Tibial artery (tissue), 4 donors: ENCODE data around the gene FBRSL1.

ENCODE experiments used
- DNase-seq, 2 donors: peaks; one replicate each; pipeline ENCODE4 v3.0.0-alpha.2; 2019
- H3K27ac ChIP-seq, 2 donors: fragments of 200-600 bp; sonication (generic) in 1 of 2; 1 replicate in 1 of 2; 2 replicates in 1 of 2; pipeline ENCODE4 v1.5.1; 2018 to 2019; ENCODE audit warnings: mild to moderate bottlenecking in 1 of 2
- H3K27me3 ChIP-seq, 2 donors: fragments of 200-600 bp; sonication (generic) in 1 of 2; one replicate each; pipeline versions ENCODE4 v1.5.1 to v1.6.0; 2016 to 2019
- H3K36me3 ChIP-seq, 3 donors: fragments of 200-600 bp; sonication (generic) in 2 of 3; one replicate each; pipeline ENCODE4 v1.5.1; 2016 to 2019; ENCODE audit warnings: mild to moderate bottlenecking in 2 of 3
- H3K4me1 ChIP-seq, 4 donors: fragments of 200-600 bp; sonication (generic) in 2 of 4; 1 replicate in 3 of 4; 2 replicates in 1 of 4; pipeline ENCODE4 v1.5.1; 2016 to 2019
- H3K4me3 ChIP-seq, 2 donors: fragments of 200-600 bp; sonication (generic) in 1 of 2; 1 replicate in 1 of 2; 2 replicates in 1 of 2; pipeline ENCODE4 v1.5.1; 2018 to 2019; ENCODE audit warnings: mild to moderate bottlenecking in 2 of 2
- H3K9me3 ChIP-seq, 3 donors: fragments of 200-600 bp; sonication (generic) in 1 of 3; one replicate each; pipeline ENCODE4 v1.5.1; 2016 to 2019
- intact Hi-C: fragments of 100-400 bp; cut with DNase I; formaldehyde crosslinking; loops from one replicate; pipeline ENCODE4 v1.15.0; 2023; ENCODE audit warnings: low total_unique reads
- TF ChIP-seq, protein P1 (sequence below), 2 experiments: fragments of 200-600 bp in 1 of 2; fragments of 450-650 bp in 1 of 2; IDR thresholded peaks; one replicate each; pipeline ENCODE4 v1.5.1; 2017 to 2019; ENCODE audit warnings: antibody characterized with exemption in 2 of 2, mild to moderate bottlenecking in 1 of 2, moderate library complexity in 1 of 2

Gene FBRSL1

DNA sequence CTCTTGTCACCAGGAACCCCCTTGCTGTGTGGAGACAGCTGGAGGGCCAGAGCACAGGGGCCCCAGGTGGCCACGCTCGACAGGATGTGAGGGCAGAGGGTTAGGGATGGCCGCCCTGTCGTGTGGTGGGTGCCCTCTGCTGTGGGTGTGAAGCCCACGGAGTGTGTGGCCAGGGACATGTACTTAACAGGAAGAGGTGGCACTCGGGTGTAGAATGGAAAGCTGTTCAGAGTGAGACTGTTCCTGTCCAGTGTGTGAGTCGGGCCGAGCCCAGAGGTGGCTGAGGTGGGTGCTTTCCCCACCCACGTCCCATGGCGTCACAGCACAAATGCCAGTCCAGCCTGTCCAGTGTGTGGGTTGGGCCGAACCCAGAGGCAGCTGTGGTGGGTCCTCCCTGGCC lies 47.1 kb downstream of the FBRSL1 start:
- Histone ChIP-seq H3K27ac (no peak overlapping the region), H3K9me3 (no peaks in the 10 kb centered on the region), H3K36me3 (peaks cover 0 to 12% (median 3%) of the 10 kb centered on the region in 3 donors), H3K27me3 (no peaks in the 10 kb centered on the region), H3K4me3 (no peak overlapping the region), H3K4me1 (no peaks in the 10 kb centered on the region)
- DNase-seq: no peak
- TF ChIP-seq, protein P1, sequence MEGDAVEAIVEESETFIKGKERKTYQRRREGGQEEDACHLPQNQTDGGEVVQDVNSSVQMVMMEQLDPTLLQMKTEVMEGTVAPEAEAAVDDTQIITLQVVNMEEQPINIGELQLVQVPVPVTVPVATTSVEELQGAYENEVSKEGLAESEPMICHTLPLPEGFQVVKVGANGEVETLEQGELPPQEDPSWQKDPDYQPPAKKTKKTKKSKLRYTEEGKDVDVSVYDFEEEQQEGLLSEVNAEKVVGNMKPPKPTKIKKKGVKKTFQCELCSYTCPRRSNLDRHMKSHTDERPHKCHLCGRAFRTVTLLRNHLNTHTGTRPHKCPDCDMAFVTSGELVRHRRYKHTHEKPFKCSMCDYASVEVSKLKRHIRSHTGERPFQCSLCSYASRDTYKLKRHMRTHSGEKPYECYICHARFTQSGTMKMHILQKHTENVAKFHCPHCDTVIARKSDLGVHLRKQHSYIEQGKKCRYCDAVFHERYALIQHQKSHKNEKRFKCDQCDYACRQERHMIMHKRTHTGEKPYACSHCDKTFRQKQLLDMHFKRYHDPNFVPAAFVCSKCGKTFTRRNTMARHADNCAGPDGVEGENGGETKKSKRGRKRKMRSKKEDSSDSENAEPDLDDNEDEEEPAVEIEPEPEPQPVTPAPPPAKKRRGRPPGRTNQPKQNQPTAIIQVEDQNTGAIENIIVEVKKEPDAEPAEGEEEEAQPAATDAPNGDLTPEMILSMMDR (IDR thresholded peaks at IDR 0.05): no peak
- intact Hi-C loops: no loop called here

DNA sequence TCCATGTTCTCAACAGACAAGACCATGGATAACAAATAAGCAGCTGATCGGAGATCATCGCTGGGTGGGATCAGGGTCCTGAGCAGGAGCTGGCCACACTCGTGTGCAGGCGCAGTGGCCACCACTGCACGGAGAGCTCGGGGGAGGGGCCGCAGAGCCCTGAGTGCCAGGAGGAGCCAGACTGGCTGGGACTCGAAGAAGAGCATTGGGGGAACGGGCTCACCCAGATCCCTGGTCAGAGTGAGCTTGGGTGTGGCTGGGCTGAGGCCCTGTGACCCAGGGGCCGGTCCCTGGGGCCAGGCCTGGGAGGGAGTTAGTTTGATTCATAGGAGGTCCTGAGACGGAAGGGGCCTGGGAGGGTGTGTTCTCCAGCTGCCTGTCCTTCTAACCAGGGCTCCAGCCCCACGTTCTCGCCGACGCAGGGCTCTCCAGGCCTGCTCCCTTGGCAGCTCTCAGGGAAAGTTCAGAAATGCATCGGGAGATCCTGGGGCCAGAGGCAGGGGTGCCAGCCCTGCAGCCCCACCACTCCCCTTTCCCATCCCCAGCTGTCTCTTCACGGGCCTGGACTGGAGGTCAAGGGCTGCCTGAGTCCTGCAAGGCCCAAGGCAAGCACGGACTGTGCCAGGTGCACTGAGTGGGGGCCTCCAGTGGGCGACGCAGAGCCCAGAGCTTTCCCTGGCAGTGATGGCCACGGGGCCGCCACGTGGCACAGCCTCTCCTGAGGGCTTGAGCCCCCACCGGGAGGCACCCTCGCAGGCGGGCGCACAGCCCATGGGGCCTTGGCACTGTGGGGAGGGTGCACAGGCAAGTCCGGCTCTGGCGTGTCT lies 48.1 kb downstream of the FBRSL1 start:
- no peak for DNase-seq
- TF ChIP-seq, protein P1 (IDR thresholded peaks at IDR 0.05): no peak
- Histone ChIP-seq H3K36me3 (peaks cover 0 to 10% (median 4%) of the 10 kb centered on the region in 3 donors), H3K27ac (no peak overlapping the region), H3K4me1 (no peaks in the 10 kb centered on the region), H3K4me3 (no peak overlapping the region), H3K9me3 (no peaks in the 10 kb centered on the region), H3K27me3 (no peaks in the 10 kb centered on the region)
- intact Hi-C loops: no loop called here

DNA sequence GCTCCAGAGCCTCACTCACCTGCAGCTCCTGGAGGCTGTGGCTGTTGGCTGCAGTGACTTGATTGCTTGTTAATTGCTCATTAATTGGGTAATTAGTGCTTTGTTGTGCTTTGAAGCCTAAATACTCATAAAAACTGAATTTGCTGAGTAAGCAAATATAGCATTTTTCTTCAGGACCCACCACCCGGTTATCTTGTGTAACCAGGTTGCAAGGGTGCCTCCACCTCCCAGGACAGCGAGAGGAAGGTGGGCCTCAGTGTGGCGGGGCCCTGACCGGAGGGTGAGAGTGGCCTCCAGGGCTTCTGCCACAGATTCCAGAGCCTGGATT lies 48.7 kb downstream of the FBRSL1 start:
- no peak for DNase-seq
- intact Hi-C loops: no loop called here
- H3K27me3 ChIP-seq: no peaks in the 10 kb centered on the region
- H3K36me3 ChIP-seq: peaks cover 0 to 16% (median 7%) of the 10 kb centered on the region in 3 donors
- H3K4me3 ChIP-seq: no peak overlapping the region
- no peaks in the 10 kb centered on the region for H3K9me3 ChIP-seq
- TF ChIP-seq, protein P1 (IDR thresholded peaks at IDR 0.05): no peak
- no peaks in the 10 kb centered on the region for H3K4me1 ChIP-seq
- H3K27ac ChIP-seq: no peak overlapping the region

DNA sequence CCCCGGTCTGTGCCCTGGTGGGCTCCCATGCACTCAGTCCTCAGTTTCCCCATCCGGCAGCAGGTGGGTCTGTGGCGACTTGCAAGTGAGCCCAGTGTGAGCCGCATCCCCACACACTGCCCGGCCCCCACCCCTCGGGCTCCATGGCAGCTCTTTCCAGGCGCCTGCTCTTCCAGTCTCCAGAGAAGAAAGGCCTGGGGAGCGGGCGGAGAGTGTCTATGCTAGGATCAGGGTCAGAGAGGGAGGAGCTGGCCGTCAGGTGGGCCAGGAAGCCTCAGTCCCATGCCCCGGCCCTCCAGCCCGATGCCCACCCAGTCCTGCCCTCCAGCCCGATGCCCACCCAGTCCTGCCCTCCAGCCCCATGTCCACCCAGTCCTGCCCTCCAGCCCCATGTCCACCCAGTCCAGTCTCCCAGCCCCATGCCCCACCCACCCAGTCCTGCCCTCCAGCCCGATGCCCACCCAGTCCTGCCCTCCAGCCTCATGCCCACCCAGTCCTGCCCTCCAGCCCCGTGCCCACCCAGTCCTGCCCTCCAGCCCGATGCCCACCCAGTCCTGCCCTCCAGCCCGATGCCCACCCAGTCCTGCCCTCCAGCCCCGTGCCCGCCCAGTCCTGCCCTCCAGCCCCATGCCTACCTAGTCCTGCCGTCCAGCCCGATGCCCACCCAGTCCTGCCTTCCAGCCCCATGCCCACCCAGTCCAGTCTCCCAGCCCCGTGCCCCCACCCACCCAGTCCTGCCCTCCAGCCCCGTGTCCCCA lies 49.2 kb downstream of the FBRSL1 start:
- intact Hi-C loops: no loop called here
- H3K27me3 ChIP-seq: no peaks in the 10 kb centered on the region
- no peaks in the 10 kb centered on the region for H3K4me1 ChIP-seq
- peaks cover 0 to 21% (median 7%) of the 10 kb centered on the region in 3 donors for H3K36me3 ChIP-seq
- DNase-seq: no peak
- no peak overlapping the region for H3K27ac ChIP-seq
- TF ChIP-seq, protein P1 (IDR thresholded peaks at IDR 0.05): no peak
- no peak overlapping the region for H3K4me3 ChIP-seq
- no peaks in the 10 kb centered on the region for H3K9me3 ChIP-seq

DNA sequence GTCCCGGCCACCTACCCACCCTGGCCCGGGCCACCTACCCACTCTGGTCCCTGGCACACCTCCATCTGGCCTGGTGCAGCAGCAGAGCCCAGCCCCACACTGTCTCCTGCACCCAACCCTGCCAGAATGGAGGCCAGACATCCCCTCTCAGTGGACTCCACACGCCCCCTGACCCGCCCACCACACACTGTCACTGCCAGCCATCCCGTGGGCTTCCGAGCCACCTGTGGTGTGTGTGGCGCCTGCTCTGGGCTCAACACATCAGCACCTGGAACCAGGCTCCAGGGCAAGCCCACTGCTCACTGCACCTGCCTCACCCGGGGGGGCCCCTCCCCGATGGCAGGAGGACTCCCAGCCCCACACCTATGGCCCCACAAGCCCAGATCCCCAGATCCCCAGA lies 50.5 kb downstream of the FBRSL1 start:
- Histone ChIP-seq H3K27me3 (no peaks in the 10 kb centered on the region), H3K27ac (no peak overlapping the region), H3K4me1 (no peaks in the 10 kb centered on the region), H3K36me3 (peaks cover 0 to 24% (median 4%) of the 10 kb centered on the region in 3 donors), H3K9me3 (no peaks in the 10 kb centered on the region), H3K4me3 (no peak overlapping the region)
- intact Hi-C loops: no loop called here
- TF ChIP-seq, protein P1 (IDR thresholded peaks at IDR 0.05): no peak
- no peak for DNase-seq
